Measurements from ENCODE around the gene NTHL1.

NTHL1 gene

DNA sequence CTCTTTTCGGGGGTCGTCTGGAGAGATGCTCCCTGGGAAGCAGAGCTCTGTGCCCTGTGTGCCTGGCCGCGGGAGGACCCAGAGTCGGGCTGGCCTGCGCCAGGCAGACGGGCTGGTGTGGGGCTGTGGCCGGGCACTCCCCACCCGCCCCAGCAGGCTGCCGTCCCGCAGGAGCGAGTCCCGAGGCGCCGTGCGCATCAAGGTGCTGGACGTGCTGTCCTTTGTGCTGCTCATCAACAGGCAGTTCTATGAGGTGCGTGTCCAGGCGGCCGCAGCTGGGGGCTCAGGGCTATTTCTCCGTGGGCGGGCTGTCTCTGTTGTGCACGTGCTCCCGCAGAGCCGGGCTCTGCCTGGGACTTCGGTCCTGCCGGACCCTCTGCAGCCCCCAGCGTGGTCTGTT is 15.2 kb upstream of the NTHL1 start:
- DNase-seq: no peak

DNA sequence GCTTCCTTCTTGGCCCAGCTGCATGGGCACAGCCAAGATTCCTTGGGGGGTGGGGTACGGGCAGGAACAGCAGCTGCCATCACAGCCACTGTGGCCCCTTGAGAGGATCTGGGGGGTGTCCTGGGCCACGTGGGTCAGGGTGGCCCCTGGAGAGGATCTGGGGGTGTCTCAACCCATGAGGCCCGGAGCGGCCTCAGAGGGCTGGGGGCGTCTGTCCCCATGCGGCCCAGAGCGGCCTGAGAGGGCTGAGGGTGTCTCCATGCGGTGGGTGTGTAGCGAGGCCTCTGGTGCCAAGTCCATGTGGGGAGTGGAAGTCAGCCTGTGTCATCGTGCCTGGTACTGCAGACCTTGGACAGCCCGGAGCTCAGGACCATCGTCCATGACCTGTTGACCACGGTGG is 13.9 kb upstream of the NTHL1 start:
- DNase-seq: no peak

DNA sequence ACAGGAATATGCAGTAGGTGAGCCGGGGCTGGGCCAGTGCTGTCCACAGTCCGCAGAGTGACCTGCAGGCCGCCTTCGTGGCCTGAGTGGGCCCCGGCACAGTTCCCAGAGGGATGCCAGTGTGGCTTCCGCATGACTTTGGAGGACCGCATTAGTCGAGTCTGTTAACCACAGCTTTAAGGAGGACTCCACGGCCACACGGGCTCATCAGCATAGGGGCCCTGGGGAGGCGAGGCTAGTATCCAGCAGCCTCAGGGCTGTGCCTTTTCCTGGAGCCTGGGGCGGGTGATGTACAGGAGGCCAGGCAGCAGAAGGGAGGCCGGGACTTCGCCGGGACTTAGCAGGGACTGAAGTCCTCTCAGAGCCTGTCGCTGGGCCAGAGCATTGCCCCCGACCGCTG is 13.4 kb upstream of the NTHL1 start:
- no peak for DNase-seq

DNA sequence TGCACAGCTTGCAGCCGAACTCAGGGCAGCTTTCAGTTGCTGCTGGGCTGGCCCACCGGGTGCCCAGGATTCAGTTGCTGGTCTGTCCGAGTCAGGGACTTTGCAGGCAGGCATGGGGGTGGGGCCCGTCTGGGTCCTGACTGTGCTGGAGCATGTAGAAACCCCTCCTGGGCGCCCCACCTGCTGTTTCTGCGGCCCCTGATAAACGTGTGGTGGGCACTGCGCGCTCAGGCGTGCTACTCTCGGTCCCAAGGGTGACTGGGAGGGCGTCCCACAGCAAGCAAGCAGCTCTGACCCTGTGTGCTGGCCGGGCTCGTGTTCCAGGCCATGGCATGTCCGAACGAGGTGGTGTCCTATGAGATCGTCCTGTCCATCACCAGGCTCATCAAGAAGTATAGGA is 12.7 kb upstream of the NTHL1 start:
- no peak for DNase-seq

DNA sequence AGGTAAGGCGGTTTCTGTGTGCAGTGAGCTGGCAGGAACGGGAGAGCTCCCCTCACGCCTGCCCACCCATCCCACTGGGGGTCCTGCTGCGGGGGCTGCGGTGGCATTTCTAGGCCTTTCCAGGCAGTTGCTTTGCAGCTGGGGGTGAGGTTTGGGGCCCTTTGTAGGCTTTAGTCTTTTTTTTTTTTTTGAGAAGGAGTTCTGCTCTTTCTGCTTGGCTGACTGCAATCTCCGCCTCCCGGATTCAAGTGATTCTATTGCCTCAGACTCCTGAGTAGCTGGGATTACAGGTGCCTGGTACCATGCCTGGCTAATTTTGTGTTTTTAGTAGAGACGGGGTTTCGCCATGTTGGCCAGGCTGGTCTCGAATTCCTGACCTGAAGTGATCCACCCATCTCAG is 11.2 kb upstream of the NTHL1 start:
- DNase-seq: no peak

DNA sequence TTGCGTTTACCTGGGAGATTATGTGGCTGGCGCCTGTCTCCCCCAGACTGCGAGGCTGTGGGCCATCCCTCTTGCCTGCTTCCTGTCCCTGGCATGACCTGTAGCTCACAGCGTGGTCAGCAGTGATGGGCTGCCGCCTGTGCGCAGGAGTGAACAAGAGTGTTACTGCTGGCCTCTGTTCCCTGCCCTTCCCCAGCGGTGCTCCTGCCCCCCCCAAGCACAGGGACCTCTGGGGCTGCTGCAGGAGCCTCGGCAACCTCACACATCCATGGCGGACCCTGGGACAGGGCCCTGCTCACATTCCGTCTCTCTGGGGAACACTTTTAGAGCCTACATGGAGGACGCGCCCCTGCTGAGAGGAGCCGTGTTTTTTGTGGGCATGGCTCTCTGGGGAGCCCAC is 10.8 kb upstream of the NTHL1 start:
- DNase-seq: no peak

DNA sequence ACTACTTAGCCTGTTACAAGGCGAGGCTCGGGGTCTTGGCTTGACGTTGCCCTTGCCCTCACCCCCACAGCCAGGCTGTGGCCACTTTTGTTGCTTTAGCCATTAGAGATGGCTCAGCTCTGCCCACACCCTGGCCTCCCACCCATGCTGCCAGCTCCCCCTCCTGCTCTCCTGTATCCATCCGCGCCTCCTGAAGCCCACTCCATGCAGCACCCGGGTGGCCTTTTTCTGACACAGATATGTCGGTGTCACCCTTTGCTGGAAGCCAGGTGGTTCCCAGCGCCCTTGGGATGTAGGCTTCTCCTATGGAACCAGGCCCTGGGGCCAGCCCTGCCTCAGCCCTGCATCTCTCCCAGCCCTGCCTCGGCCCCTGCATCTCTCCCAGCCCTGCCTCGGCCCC is 9.8 kb upstream of the NTHL1 start:
- DNase-seq: no peak

DNA sequence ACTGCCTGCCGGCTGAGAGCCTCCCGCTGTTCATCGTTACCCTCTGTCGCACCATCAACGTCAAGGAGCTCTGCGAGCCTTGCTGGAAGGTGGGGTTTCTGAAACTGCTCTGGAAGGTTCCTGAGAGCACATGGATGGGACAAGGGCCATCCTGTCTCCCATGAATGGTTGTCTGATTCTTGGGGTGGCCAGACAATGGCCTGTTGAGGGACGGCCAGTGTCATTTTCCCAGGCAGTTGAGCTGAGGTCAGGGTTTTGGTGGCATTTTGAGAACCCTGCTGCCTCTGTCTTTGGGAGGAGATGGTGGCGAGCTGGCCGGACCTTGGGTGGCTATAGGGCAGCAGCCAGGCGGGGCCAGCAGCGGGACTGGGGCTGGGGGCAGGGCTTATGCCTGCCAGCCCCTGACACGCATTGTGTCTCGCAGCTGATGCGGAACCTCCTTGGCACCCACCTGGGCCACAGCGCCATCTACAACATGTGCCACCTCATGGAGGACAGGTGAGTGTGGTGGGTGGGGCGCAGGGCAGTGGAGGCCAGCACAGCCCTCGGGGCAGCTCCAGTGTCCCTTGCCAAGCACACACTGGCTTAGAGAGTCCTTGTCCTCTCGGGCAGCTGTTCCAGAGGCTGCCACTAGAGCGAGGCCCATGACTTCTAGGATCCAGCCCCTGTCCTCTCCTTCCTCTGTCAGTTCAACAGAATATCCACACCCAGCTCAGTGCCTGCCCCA is 9.2 kb upstream of the NTHL1 start:
- no peak for DNase-seq

DNA sequence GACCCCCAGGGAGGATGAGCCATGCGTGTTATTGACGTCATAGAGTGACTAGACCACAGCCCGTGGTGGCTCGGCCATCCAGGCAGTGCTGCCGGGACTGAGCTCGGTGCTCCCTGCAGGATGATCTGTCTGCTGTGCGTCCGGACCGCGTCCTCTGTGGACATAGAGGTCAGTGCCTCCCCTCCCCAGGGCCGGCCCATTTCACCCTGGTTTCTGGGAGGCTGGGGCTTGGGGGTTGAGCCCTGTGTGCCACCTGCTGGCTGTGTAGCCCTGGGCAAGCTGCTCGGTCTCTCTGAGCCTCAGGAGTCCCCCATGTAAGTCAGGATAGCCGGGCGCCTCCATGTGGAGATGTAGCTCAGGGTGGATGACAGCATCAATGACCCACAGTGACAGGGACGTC is 8.4 kb upstream of the NTHL1 start:
- DNase-seq: no peak

DNA sequence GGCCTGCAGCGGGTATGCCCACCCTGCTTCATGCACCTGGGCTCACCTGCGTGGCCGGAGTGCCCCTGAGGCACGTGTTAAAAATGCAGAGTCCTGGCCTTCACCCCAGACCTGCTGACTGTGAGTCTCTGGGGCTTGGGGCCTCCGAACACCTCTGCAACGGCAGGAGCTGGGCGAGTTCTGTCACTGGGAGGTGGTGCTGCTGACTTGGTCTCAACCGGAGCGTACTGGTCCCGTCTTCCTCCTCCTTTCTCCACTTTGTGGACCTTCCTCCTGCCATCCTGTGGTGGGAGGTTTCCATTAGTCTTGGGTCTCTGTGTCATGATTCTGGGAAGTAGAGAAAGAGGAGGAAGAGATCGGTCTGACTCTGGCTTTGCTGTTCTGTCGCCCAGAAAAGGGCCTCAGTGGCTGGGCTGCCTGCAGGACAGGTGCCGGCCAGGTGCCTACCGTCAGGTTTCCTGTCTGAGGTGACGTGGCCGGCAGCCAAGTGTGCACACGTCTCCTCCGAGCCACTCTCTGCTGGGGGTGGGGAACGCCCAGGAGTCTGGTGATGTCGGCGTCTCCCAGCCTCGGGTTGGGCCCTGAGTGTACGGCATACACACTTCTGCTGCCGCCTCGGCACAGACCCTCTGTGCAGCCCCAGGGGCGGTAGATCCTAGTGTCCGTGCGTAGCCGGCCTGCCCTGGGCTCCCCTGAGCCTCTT is 7.1 kb upstream of the NTHL1 start:
- DNase-seq: no peak

DNA sequence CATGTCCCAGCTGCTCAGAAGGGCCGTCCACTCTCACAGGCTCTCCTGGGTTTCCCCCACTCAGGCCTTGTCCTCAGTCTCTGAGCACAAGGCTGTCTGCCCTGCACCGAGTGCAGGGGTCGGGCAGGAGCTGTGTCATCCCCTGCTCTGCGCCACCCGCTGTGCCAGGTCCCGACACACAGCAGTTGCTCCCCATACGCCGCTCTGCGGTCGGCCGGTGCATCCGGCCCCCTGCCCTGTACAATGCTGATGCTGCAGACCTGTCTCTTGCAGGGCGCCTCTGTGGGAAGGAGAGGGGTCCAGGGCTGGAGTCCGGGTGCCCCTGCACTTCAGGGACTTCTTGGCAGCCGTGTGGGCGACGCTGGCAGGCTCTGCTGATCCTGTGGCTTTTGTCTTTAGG is 6.3 kb upstream of the NTHL1 start:
- DNase-seq: no peak

DNA sequence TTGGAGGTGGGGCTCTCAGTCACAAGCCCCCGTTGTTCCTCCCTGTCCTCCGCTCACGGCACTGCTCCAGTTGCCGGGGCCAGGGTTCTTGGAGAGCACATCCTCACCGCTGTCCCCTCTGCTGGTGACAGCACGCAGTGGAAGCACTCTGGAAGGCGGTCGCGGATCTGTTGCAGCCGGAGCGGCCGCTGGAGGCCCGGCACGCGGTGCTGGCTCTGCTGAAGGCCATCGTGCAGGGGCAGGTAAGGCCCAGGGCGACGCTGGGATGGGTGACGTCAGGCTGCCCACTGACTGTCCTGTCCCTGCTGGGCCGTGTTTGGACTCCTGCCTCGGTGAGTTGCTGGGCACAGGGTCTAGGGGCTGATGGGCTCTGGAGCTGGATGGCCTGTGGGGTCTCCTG is 5.6 kb upstream of the NTHL1 start:
- DNase-seq: no peak

DNA sequence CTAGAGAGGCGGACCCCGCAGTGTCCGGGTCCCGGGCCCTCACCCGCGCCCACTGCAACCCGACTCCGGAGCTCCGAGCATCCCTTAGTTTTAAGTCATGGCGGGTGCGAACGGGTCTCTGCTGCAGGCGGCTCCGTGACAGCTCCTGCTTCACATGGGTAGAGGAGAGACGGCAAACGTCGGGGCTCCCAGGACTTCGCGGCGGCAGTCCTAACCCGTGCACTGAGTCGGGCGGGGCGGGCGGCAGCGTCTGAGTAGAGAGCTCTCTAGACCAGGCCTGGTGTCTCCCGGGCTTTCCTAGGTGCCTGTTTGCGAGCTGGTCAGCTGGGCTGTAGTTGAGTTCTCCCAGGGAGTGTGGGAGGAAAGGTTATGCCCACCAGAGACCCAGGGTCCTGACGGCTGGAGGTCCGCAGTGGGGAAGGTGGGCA is 496 bp upstream of the NTHL1 start:
- DNase-seq: peak in 2 of 5 donors; percentile 11 to 17

DNA sequence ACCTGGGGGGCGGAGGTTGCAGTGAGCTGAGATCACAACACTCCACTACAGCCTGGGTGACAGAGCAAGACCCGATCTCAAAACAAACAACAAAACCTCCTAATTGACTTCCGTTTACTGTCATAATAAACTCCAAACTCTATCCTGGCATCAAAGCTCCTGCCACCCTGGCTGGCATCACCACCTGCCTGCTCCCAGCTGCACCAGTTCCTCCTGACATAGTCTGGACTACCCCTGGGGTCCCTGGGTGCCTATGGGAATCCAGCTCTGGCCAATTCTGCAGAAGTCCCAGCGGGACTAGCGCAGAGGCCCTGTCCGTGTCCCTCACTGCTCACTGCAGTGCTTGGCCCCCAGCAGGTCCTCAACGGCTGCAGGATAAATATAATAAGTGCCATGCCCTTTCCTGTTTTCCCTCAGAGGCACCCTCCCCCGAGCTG is 723 bp downstream of the NTHL1 start:
- no peak for DNase-seq

DNA sequence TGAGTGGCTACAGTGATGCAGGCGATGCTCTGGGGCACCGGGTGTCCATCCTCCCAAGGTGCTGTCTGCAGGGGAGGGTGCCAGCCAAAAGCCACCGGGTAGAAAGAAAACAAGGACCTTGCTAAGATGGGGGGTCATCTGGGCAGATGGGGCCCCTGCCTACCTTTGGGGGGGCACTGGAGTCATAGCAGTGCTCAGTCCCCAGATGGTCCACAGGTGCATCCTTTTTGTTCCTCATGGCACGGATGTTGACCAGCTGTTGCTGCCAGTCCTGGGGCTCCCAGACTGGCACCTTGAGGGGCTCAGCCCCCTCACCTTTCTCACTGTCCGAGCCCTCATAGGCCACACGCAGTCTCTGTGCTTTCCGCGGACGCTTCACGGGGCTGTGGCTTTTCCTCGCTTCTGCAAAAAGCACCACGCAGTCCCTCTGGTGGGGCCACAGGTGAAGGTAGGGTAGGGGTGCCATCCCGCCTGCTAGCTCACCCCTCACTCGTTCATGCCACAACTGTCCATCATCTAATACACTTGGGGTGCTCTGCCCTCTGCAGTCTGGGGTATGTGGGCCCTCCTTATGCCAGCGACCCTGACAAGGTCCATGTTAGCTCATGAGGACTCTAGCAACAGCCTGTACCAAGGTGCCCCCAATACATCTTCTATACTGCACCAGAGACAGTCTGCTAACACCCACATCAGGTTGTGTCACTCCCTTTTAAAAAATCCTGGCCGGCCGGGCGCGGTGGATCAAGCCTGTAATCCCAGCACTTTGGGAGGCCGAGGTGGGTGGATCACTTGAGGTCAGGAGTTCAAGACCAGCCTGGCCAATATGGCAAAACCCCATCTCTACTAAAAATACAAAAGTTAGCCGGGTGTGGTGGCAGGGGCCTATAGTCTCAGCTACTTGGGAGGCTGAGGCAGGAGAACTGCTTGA is 1.4 kb downstream of the NTHL1 start:
- no peak for DNase-seq

DNA sequence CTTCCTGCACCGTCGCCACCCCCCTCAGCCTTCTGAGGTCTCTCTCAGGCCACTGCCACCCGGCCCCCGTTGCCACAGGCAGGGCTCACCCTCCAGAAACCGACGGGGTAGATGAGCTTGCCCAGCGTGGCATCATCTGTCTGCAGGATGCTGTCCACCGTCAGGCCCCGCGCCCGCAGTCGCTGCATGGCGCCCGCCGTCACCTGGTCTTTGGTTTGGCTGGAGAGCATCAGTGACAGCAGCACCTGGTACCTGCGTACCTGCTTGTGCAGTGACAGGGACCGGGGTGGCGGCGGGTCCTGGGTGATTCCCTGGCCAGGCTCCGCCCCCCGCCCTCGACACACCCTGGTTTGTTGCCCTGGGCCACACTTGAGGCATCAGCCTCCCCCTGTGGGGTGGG is 3.1 kb downstream of the NTHL1 start:
- no peak for DNase-seq

DNA sequence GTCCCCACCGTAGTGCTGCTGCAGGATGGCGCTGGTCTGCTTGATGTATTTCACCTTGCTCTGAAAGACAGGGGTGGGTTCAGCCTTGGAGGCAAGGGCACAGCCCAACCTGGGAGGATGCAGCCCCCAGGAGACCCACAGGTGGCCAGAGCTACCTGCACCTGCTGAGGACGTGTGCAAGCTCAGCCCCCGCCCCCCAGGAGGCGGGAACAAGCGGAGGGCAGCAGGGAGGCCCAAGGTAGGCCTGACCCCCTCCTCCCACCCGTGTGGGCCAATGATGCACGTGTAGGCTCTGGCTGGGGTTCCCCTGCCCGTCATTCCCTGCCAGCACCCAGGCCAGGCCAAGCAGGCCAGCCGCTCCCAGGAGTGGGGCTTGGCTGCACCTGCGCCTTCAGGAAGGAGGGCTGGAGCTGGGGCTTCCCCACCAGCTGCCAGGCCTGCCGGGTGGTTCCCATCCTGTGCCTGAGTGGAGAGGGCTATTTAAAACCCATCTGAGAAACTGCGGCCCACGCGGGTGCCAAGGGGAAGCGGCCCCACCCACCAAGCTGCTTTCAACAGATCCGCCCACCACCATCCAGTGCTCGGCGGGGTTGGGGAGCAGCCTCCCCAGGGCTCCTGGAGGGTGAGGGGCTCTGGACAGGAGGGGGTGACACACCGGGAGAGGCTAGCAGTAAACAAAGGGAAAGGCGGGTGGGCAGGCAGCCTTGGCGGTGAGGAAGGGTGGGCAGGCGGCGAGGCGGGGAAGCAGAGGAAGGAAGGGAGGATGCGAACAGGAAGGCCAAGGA is 3.8 kb downstream of the NTHL1 start:
- DNase-seq: no peak

DNA sequence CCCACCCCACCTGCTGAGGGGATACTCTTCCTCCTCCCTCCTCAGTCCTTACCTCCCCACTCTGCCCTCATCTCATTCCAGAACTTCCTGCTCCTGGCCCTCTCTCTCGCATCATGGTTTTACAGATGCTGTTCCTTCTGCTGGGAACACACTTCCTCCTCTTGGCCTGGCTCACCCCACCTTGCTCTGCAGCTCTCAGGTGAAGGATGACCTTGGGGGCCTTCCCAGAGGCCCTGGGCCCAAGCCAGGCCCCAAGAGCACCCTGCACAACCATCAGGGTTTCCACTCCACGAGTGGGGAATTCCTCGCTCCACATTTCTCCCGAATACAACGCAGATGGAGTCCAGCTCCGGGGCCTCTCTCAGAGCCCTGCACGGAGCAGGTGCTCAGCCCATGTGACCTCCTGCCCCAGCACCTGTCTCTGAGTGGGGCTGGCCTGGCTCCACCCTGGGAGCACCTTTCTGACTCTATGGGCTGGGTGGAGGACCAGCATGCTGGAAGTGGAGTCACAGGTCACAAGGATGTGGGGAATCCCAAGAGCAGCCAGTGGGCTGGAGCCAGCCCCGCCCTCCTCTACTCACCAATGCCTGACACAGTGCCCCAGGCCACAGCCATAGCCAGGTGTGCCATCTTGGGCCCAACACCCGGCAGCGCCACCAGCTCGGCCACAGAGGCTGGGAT is 4.5 kb downstream of the NTHL1 start:
- no peak for DNase-seq

DNA sequence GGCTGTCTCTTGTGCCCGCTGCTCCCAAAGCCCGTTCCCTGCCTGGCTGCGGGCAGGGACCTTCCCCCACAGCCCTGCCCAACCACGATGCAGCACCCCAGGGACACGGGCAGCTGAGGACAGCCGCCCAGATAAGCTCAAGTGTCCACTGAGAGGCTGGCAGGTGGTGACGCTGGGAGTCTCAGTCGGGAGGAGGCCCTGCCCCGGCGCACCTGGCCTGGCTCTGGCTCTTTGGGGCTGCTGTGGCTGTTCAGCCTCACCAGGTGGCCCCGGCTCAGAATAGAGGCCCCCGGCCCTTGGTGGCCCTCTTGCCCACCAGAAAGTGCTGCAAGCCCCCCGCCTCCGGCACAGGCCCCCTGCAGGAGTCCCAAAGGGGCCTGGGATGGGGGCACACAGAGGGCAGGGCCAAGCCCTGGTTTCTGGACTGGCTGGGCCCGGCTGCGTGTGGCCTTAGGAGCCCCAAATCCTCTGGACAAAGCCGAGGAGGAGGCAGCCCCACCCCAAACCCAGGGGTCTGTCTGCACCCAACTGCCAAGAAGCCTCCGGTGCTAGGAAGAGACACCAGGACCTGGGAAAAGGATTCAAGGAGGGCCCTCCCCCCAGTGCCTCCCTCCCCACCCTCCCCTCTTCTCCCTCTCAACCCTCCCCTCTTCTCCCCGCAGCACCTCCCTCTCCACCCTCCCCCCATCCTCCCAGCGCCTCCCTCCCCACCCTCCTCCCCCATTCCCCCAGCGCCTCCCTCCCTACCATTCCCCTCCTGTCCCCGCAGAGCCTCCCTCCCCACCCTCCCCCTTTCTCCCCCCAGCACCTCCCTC is 5.3 kb downstream of the NTHL1 start:
- DNase-seq: no peak

DNA sequence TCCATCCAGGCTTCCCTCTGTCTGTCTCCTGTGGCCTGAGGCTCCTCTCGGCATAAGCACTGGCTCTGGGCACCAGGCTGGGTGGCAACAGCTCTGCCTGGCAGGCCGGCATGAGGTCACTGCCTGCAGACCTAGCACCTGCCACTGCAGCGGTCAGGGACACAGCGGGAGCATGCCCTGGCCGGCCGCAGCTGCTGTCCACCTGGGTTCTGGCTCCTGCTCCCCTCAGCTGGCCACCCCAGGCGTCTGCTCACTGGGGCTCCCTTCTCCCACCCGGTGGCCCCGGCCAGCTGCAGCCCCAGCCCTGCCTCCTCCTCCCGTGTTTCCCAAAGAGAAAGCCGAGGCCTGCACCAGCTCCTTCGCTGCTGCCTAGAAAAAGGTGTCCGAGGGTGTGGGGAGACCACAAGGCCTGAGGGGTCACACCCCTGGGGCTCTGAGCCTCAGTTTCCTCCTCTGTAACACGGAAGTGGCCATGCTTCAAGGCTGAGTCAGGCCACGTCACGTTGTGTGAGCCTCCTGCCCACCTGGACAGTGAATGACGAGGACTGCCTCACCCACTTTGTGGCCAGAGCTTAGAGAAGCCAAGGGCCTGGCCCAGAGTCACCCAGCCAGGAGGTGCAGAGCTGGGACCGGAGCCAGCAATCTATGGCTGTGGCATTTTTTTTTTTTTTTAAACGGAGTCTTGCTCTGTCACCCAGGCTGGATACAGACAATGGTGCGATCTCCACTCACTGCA is 6.7 kb downstream of the NTHL1 start:
- no peak for DNase-seq

Measured in T-helper 1 cell (primary cell).